Transverse colon (tissue), 3 donors: ENCODE measurements around the gene GSTA2.

ENCODE experiments used
- CTCF ChIP-seq, 5 experiments: fragments of 200-600 bp in 3 of 5; fragments of 450-650 bp in 2 of 5; sonication (generic) in 3 of 5; IDR thresholded peaks; 1 replicate in 2 of 5; 2 replicates in 3 of 5; pipeline ENCODE4 v1.5.1; 2016 to 2017; ENCODE audit warnings: antibody characterized with exemption in 5 of 5, inconsistent platforms in 3 of 5, mild to moderate bottlenecking in 2 of 5, moderate library complexity in 1 of 5
- EP300 ChIP-seq: sonication (generic); formaldehyde crosslinking; IDR thresholded peaks from one replicate; pipeline ENCODE4 v1.6.1; 2017; ENCODE audit warnings: antibody characterized with exemption, low read depth

- TF ChIP-seq EP300 = no peak
- TF ChIP-seq CTCF (IDR thresholded peaks at IDR 0.05) = no peak
These were observed 38.0 kb upstream of the GSTA2 start for GRCh38 chr6:52801188-52801841.
